SH-SY5Y (cell line): ENCODE measurements around the gene OR8H3.

Experiments used
- GATA2 ChIP-seq: IDR thresholded peaks from 2 replicates; pipeline ENCODE4 v1.6.1; 2011; ENCODE audit warnings: mild to moderate bottlenecking, low read depth, low read length
- GATA3 ChIP-seq: IDR thresholded peaks from 2 replicates; pipeline ENCODE4 v1.6.1; 2011; ENCODE audit warnings: low read depth, mild to moderate bottlenecking, low read length, moderate library complexity

DNA sequence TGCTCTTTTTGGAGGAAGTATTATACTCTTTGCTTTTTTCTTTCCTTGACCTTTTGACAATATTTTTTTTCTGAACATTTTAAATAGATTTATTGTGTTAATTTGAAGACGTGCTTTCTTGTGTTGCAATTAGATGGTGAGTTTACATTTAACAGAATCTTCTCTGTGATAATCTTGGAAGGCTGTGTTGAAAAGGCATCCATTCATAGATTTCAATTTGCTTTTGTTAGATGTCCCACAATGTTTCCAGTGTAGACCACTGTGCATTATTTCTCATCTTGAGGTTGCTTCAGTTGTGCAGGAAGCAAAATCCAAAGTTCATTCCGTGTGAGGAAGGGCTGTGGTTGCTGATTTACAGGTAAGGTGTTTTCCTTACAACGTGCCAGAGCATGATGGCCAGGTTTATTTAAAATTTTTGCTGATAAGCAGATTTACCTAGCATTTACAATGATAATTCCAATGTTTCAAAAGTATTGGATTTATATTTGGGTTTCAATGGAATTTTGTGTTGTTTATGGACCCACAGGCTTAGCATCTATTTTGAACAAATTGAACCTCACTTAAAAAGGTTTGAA, 50.2 kb downstream of the OR8H3 start:
- no peak for TF ChIP-seq GATA2
- no peak for TF ChIP-seq GATA3
